GM12865 (cell line): ENCODE results near the gene OGT.
"Not testable (repeated sequence)": the region's sequence is repeated elsewhere in the genome, so short reads cannot be mapped to it uniquely, and the experiment has no call there.

Experiments
- DNase-seq: peaks from one replicate; pipeline ENCODE4 v3.0.0; 2010; ENCODE audit warnings: low read depth
- H3K4me3 ChIP-seq: 2 replicates; pipeline ENCODE4 v1.5.1; 2011; ENCODE audit warnings: mild to moderate bottlenecking, low read depth, low read length, control low read depth
- CTCF ChIP-seq: IDR thresholded peaks from 2 replicates; pipeline ENCODE4 v1.5.1; 2011; ENCODE audit warnings: low read length, control low read depth, low read depth, inconsistent platforms; ENCODE audit not compliant: insufficient read depth; ENCODE audit errors: missing control alignments

Gene OGT

GRCh38 chrX:71586929-71587328, 54.0 kb downstream of the OGT start:
- DNase-seq = no peak
- no peak for TF ChIP-seq CTCF
- H3K4me3 ChIP-seq = no peak overlapping the region

GRCh38 chrX:71593210-71593609, 60.3 kb downstream of the OGT start:
- not testable (repeated sequence) for DNase-seq, H3K4me3 ChIP-seq

GRCh38 chrX:71599965-71600364, 67.1 kb downstream of the OGT start:
- no peak for DNase-seq
- H3K4me3 ChIP-seq = no peak overlapping the region
- no peak for TF ChIP-seq CTCF

- no peak for TF ChIP-seq CTCF
- DNase-seq = no peak
- no peak overlapping the region for H3K4me3 ChIP-seq
These were observed 70.7 kb downstream of the OGT start for GRCh38 chrX:71603618-71604017.

GRCh38 chrX:71604141-71604540, 71.2 kb downstream of the OGT start:
- TF ChIP-seq CTCF = no peak
- H3K4me3 ChIP-seq = no peak overlapping the region
- no peak for DNase-seq

GRCh38 chrX:71604796-71605568, 72.1 kb downstream of the OGT start:
- DNase-seq = no peak
- no peak for TF ChIP-seq CTCF
- H3K4me3 ChIP-seq = no peak overlapping the region

- TF ChIP-seq CTCF = no peak
- DNase-seq = no peak
- H3K4me3 ChIP-seq = no peak overlapping the region
These were observed 73.8 kb downstream of the OGT start for GRCh38 chrX:71606536-71607216.
